HG03378 (cell line): ENCODE measurements around the gene CYFIP2.
"Not testable (repeated sequence)": the region's sequence is repeated elsewhere in the genome, so short reads cannot be mapped to it uniquely, and the experiment has no call there.

Experiments
- ATAC-seq: cut with Tn5 transposase; IDR thresholded peaks from one replicate; pipeline ENCODE4 v1.9.1; 2021; ENCODE audit warnings: mild to moderate bottlenecking, moderate library complexity; ENCODE audit not compliant: unreplicated experiment

The CYFIP2 gene

GRCh38 chr5:157265714-157266285, at the start of gene CYFIP2:
Gene CYFIP2 (plus strand): TSS chr5:157266123. CDS start chr5:157285362, 19,239 bp downstream.
- peak; percentile 50 for ATAC-seq

GRCh38 chr5:157216391-157217142, 49.4 kb upstream of the CYFIP2 start:
- no peak for ATAC-seq

DNA sequence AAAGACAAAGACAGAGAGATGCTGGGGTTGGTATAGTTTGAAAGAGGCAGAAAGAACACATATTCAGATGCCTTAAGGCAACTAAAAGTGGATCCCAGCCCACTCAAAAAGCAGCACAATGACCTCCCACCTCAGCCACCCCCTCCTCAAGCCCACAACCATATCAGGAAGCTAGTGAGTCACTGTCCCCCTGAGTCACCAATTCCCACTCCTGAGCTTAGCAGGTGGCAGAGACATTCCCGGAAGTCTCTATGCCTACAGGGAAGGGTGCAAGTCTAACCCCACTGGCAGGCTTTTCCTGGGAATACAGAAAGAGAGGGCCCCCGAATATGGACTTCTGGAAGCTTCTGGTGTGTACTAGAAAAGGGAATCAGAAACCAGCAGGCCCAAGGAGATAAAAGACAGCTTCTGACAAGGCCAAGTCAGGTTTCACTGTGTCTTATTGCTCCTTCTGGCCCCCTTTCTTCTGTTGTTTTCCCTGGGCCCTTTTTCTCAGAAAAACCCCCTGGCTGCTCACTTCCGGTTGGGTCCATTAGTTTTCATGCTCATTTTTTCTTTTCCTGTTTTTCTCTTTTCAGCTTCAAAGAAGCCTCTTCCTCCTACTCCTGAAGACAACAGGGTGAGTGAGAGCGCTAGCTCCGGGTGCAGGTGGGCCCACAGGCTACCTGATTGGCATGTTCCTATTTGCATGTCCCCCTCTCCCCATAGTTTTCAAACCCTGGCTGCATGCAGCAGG, 48.5 kb upstream of the CYFIP2 start:
- ATAC-seq = no peak

GRCh38 chr5:157219491-157220271, 46.2 kb upstream of the CYFIP2 start:
- peak; percentile 70 for ATAC-seq

DNA sequence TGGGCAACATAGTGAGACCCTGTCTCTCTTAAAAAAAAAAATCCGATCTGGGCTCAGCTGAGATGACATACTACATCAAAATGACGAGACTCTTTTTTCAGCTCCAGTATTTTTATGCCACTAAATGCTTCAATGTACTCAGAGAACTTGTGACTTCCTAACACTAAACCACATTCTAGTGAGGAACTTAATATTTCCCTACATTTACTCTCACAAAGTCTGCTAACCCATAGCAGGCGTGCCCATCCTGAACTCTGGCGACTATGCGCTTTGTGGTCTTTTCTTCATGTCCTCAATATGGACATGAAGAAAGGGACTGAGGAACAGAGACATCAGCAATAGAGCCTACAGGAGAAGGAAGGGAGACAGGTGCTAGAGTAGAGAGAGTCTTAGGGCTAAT, 44.0 kb upstream of the CYFIP2 start:
- no peak for ATAC-seq

DNA sequence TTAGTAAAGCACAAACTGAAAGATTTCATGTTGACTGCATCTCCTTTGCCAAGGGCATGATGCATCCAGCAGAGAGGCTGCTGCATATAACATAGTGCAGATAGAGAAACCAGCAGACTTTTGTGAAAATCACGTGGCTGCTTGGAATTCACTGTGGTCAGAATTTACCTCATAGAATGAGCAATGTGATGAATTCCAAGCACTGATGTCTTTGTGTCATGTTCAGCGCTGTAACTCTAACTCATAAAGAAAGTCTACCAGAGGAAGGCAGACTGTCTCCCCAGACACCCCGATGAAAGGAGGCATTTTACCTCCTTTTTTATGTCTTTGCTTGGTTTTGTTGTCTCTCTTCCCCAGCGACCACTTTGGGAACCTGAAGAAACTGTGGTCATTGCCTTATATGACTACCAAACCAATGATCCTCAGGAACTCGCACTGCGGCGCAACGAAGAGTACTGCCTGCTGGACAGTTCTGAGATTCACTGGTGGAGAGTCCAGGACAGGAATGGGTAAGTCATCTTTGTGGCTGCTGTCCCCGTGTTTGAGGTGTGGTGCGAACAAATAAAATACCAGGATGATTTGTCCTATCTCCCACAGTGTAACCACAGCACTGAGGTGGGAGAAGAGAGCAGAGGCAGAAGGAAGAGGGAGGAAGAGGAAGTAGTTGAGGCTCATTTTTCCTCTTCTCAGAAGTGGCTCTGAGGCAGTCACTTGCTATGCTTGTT, 43.3 kb upstream of the CYFIP2 start:
- peak; percentile 31 for ATAC-seq

- ATAC-seq = no peak
Measured at GRCh38 chr5:157225469-157226422, 40.2 kb upstream of the CYFIP2 start.

GRCh38 chr5:157230610-157231009, 35.3 kb upstream of the CYFIP2 start:
- no peak for ATAC-seq

DNA sequence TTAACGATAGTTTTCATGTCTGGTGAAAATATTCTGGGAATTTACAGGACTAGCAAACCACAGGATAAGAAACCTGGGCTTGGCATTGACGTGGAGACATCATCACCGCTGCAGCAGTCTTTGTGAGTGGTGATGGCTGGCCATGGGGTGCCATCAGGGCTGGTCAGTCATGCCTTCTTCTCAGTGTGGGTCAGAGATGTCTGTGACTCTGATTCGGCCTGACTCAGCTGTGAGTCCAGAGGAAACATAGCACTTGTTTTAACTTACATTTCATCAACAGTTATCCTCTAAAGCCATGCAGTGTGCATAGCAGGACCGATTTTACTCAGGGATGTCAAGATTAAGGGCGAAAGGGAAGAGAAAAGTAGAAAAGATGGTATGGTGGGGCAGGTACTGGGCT, 33.2 kb upstream of the CYFIP2 start:
- no peak for ATAC-seq

DNA sequence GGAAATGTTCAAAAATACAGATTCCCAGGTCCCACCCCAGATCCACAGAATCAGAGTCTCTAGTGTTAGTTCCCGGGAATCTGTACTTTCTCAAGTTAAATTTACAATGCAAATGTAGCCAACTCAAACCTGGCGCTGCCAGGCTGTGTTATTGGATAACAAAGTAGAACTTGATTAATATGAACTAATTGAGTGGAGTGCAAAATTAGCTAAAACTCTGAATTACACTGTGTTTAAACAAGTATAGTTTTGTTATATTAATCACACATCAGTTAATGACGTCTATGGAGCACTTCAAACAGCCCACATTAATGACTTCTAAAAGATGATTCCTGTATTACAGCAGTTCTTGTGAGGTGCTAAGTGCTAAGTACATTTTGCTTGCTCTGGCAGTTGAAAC, 32.4 kb upstream of the CYFIP2 start:
- ATAC-seq = no peak

DNA sequence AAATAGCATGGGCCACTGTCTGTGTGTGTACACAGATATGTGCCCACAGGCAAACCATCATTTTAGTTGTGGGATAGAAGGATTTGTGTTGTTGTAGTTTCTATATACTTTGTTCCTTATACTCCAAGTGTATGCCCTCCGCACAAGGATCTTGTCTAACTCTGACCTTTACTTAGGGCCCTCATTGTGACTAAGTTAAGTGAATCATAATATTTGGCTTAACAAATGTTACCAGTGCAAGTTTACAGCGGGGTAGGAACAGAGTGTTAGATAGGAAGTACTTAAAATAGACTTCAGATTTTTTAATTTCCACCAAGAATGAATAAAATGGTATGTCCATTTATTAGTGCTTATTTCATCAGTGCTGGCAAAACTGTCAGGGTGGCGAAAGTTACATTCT, 29.5 kb upstream of the CYFIP2 start:
- ATAC-seq = no peak

DNA sequence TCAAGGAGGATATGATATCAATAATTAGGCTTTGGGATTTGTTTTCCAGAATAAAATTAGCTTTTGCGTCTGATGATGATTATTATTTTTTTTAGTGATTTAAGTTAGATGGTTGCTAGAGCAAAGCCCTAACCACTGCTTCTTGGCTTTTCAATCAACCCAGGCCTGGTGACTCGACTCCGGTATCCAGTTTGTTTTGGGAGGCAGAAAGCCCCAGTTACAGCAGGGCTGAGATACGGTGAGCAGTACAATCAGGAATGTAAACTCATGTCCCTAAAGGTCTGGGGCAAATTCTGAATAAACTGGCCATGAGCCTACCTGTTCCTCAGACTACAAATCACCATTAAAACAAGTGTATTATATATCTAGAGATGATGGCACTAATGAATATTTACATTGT, 24.4 kb upstream of the CYFIP2 start:
- ATAC-seq = no peak

DNA sequence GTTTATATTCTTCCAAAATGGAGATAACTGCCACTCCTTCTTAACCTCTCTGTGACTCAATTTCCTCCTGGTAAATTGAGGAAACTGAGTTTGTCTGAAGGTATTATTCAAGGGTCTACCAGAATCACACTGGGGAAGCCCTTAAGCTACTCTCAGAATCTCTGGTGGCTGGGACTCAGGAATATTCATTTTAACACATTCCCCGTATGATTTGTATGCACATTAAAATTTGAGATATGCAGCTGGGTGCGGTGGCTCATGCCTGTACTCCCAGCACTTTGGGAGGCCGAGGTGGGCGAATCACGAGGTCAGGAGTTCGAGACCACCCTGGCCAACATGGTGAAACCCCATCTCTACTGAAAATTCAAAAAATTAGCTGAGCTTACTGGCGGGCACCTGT, 21.2 kb upstream of the CYFIP2 start:
- not testable (repeated sequence) for ATAC-seq

GRCh38 chr5:157245476-157245875, 20.4 kb upstream of the CYFIP2 start:
- no peak for ATAC-seq

- no peak for ATAC-seq
Measured at GRCh38 chr5:157245886-157246285, 20.0 kb upstream of the CYFIP2 start.

DNA sequence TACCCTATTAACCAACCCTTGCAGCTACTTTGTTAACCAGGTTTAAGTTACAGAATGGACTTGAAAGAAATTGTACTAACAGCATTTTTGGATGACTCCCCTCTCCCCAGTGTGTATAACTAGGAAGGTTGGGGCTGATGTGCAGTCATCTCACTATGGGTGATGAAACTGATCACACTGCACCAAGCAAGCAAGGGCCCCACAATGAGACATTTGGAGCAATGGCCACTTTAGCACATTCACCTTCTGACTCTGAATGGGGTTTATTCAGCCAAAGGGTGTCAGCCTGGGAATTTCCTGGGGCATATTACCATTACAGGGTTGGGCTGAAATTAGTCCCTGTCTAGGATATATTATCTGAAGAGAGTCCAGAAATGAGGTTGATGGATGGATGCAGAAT, 18.7 kb upstream of the CYFIP2 start:
- ATAC-seq = no peak

DNA sequence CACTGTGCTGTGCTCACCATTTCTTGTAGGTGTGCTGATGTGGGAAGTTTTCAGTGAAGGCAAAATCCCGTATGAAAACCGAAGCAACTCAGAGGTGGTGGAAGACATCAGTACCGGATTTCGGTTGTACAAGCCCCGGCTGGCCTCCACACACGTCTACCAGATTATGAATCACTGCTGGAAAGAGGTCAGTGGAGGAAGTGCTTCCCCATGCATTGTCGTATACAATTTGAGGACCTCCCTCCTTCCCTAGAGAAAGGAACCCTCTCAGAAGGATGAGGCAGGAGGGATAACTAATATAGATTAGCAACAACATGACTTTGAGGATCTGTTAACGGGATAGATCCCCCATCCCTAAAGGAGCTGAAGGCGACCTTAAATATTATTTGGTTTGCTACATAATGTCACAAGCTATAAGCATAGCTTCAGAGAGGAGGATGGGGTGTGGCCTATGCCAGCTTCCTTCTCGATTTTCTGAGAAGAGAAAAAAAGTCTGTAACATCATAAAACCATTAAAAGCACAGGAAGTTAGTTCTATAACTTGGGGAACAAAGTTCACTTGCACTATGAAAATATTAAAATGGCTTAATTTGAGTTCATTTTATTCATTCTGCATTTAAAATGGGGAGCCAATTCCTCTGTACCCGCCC, 17.0 kb upstream of the CYFIP2 start:
- no peak for ATAC-seq

GRCh38 chr5:157252711-157253465, 13.0 kb upstream of the CYFIP2 start:
- peak; percentile 97 for ATAC-seq
